ENCODE measurements around the gene NPM3. TPM values are rescaled to one million over a fixed set of nuclear protein-coding genes. Genes with fewer than 3 reads are reported as not detected.

Gene NPM3
- total RNA-seq: 10 to 100 TPM; 37.3 to 61.0 (median 43.9) TPM

- peaks cover 6 to 8% of the 10 kb centered on the region in 2 donors for H3K4me1 ChIP-seq
- TF ChIP-seq POLR2A (IDR thresholded peaks at IDR 0.05): no peak
- peak in 1 of 3 donors; percentile 12 for TF ChIP-seq POLR2AphosphoS5 (IDR thresholded peaks at IDR 0.05)
Measured at GRCh38 chr10:101782811-101783735, at the start of gene NPM3. NPM3 (minus strand) TSS chr10:101783446; CDS start chr10:101783390, 56 bp downstream.

GRCh38 chr10:101832325-101832771 lies 49.1 kb upstream of the NPM3 start:
- no peak for TF ChIP-seq POLR2A (IDR thresholded peaks at IDR 0.05)
- no peak for TF ChIP-seq POLR2AphosphoS5 (IDR thresholded peaks at IDR 0.05)
- Histone ChIP-seq H3K36me3 (no peaks in the 10 kb centered on the region), H3K9me3 (no peaks in the 10 kb centered on the region), H3K27me3 (no peaks in the 10 kb centered on the region), H3K27ac (no peak overlapping the region), H3K4me1 (no peaks in the 10 kb centered on the region), H3K4me3 (no peak overlapping the region)
- intact Hi-C loops (cut with DNase I; ENCODE audit: low total_unique reads): no loop called here
- no peak for DNase-seq (ENCODE audit: low spot score in 2 of 2)

More at GRCh38 chr10:101782811-101783735, at the start of gene NPM3:
- peak; percentile 72 to 78 for DNase-seq (ENCODE audit: low spot score in 2 of 2)
- peak within 1 kb of the TSS; percentile 66 to 70 for H3K27ac ChIP-seq
- H3K36me3 ChIP-seq: no peaks in the 10 kb centered on the region
- peaks cover 0 to 15% of the 10 kb centered on the region in 2 donors for H3K27me3 ChIP-seq
- intact Hi-C loops (cut with DNase I; ENCODE audit: low total_unique reads): no loop called here
- no peaks in the 10 kb centered on the region for H3K9me3 ChIP-seq
- peak within 1 kb of the TSS; percentile 49 to 87 (median 79) for H3K4me3 ChIP-seq

- peak overlapping the region; percentile 41 to 78 (median 62) for H3K4me3 ChIP-seq
- peak overlapping the region; percentile 74 to 82 for H3K27ac ChIP-seq
- no peak for DNase-seq (ENCODE audit: low spot score in 2 of 2)
- TF ChIP-seq POLR2AphosphoS5 (IDR thresholded peaks at IDR 0.05): no peak
- TF ChIP-seq CTCF (IDR thresholded peaks at IDR 0.05): no peak
- TF ChIP-seq POLR2A (IDR thresholded peaks at IDR 0.05): no peak
- H3K27me3 ChIP-seq: no peaks in the 10 kb centered on the region
- H3K4me1 ChIP-seq: no peaks in the 10 kb centered on the region
- H3K36me3 ChIP-seq: no peaks in the 10 kb centered on the region
- H3K9me3 ChIP-seq: no peaks in the 10 kb centered on the region
- intact Hi-C loops (cut with DNase I; ENCODE audit: low total_unique reads): no loop called here
Measured at GRCh38 chr10:101831169-101831811, 48.0 kb upstream of the NPM3 start.

- H3K27me3 ChIP-seq: no peaks in the 10 kb centered on the region
- intact Hi-C loops (cut with DNase I; ENCODE audit: low total_unique reads): no loop called here
- H3K4me1 ChIP-seq: no peaks in the 10 kb centered on the region
- H3K9me3 ChIP-seq: no peaks in the 10 kb centered on the region
- no peaks in the 10 kb centered on the region for H3K36me3 ChIP-seq
- TF ChIP-seq POLR2AphosphoS5 (IDR thresholded peaks at IDR 0.05) (peak in 1 of 3 donors; percentile 31), POLR2A (IDR thresholded peaks at IDR 0.05) (no peak)
- H3K4me3 ChIP-seq: peak overlapping the region; percentile 41 to 78 (median 62)
- peak overlapping the region; percentile 74 to 82 for H3K27ac ChIP-seq
- peak; percentile 87 to 89 for DNase-seq (ENCODE audit: low spot score in 2 of 2)
Measured at GRCh38 chr10:101830322-101831168, 47.3 kb upstream of the NPM3 start.

GRCh38 chr10:101829561-101830315 lies 46.5 kb upstream of the NPM3 start:
- peak; percentile 51 to 64 for DNase-seq (ENCODE audit: low spot score in 2 of 2)
- H3K4me1 ChIP-seq: no peaks in the 10 kb centered on the region
- H3K9me3 ChIP-seq: no peaks in the 10 kb centered on the region
- intact Hi-C loops (cut with DNase I; ENCODE audit: low total_unique reads): no loop called here
- H3K27me3 ChIP-seq: no peaks in the 10 kb centered on the region
- TF ChIP-seq POLR2AphosphoS5 (IDR thresholded peaks at IDR 0.05) (no peak), CTCF (IDR thresholded peaks at IDR 0.05) (no peak), POLR2A (IDR thresholded peaks at IDR 0.05) (no peak)
- H3K27ac ChIP-seq: peak overlapping the region; percentile 70 to 82
- H3K4me3 ChIP-seq: peak overlapping the region; percentile 41 to 78 (median 62)
- no peaks in the 10 kb centered on the region for H3K36me3 ChIP-seq
